Body of pancreas (tissue), 4 donors: ENCODE results near the gene SCAF4. TPM values are rescaled to one million over a fixed set of nuclear protein-coding genes. Genes with fewer than 3 reads are reported as not detected.
A peak's percentile ranks its signal among the peaks of the same experiment; 100 is the strongest.
"Not testable (repeated sequence)": the region's sequence is repeated elsewhere in the genome, so short reads cannot be mapped to it uniquely, and the experiment has no call there.

Experiments used
- ATAC-seq: fragments of 150-250 bp; one replicate; pipeline ENCODE4 v1.9.1; 2016
- DNase-seq, 4 donors: peaks; one replicate each; pipeline ENCODE4 v3.0.0-alpha.2; 2019
- H3K27ac ChIP-seq, 4 donors: fragments of 200-600 bp; sonication (generic); 1 replicate in 3 of 4; 2 replicates in 1 of 4; pipeline versions ENCODE4 v1.5.1 to v1.6.1; 2016 to 2019; ENCODE audit warnings: mild to moderate bottlenecking in 1 of 4, mixed read lengths in 1 of 4, moderate library complexity in 1 of 4
- H3K27me3 ChIP-seq, 2 donors: fragments of 200-600 bp; sonication (generic); one replicate each; pipeline ENCODE4 v1.6.0; 2016; ENCODE audit warnings: mild to moderate bottlenecking in 1 of 2
- H3K36me3 ChIP-seq, 2 donors: fragments of 200-600 bp; sonication (generic); replicated peaks in 1 of 2; 2 replicates each; pipeline ENCODE4 v1.5.1; 2016; ENCODE audit warnings: low read depth in 2 of 2; ENCODE audit not compliant: insufficient read depth in 1 of 2
- H3K4me1 ChIP-seq: fragments of 200-600 bp; sonication (generic); one replicate; pipeline ENCODE4 v1.6.0; 2016
- H3K4me3 ChIP-seq, 2 donors: fragments of 200-600 bp; sonication (generic); 1 replicate in 1 of 2; 2 replicates in 1 of 2; pipeline ENCODE4 v1.5.1; 2016 to 2019
- H3K9me3 ChIP-seq, 3 donors: fragments of 200-600 bp; sonication (generic); 1 replicate in 2 of 3; 2 replicates in 1 of 3; pipeline ENCODE4 v1.5.1; 2016
- POLR2A ChIP-seq, 3 donors: fragments of 450-650 bp; IDR thresholded peaks; one replicate each; pipeline ENCODE4 v1.6.1; 2016; ENCODE audit warnings: antibody characterized with exemption in 3 of 3, mild to moderate bottlenecking in 2 of 3
- WGBS, 2 donors: methylation state at CpG; one replicate each; pipeline ENCODE4 v1.1.5; 2017; 5-methylcytosine and 5-hydroxymethylcytosine counted together
- intact Hi-C: fragments of 100-400 bp; cut with DNase I; formaldehyde crosslinking; loops from one replicate; pipeline ENCODE4 v1.15.1; 2023
- total RNA-seq, 2 donors: library from RNA; depleted of rRNA; stranded (reverse); fragments of >200 nt; gene quantifications; one replicate each; pipeline ENCODE4 v1.1.0, GENCODE V29; 2016
- TF ChIP-seq, protein P1 (sequence below), 7 experiments: fragments of 450-650 bp in 4 of 7; fragments of 200-600 bp in 3 of 7; sonication (generic) in 3 of 7; IDR thresholded peaks; one replicate each; pipeline ENCODE4 v1.5.1; 2016 to 2019; ENCODE audit warnings: antibody characterized with exemption in 7 of 7

SCAF4 gene
- total RNA-seq, 2 donors from 2014 or later, result 9.2 to 11.4 TPM

DNA sequence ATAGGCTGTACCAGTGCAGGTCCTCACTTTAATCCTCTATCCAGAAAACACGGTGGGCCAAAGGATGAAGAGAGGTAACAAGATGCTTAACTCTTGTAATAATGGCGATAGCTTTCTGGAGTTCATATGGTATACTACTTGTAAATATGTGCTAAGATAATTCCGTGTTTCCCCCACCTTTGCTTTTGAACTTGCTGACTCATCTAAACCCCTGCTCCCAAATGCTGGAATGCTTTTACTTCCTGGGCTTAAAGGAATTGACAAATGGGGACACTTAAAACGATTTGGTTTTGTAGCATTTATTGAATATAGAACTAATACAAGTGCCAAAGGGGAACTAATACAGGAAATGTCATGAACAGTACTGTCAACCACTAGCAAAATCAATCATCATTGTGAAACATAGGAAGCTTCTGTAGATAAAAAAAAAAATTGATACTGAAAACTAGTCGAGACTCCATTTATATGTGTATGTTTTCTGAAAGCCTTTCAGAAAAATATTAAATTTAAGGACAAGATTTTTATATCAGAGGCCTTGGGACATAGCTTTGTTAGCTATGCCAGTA lies 65.4 kb downstream of the SCAF4 start:
- intact Hi-C loops, result no loop called here
- 67 to 70% methylated on average over 5 of the region's 5 CpGs for WGBS, 2 donors
- H3K36me3 ChIP-seq, result peaks cover 0 to 6% of the 10 kb centered on the region in 2 donors
- no peaks in the 10 kb centered on the region for H3K9me3 ChIP-seq
- ATAC-seq (no peak), DNase-seq (no peak)
- no peaks in the 10 kb centered on the region for H3K27me3 ChIP-seq
- H3K27ac ChIP-seq, result no peak overlapping the region
- no peak overlapping the region for H3K4me3 ChIP-seq
- H3K4me1 ChIP-seq, result peaks cover 4% of the 10 kb centered on the region
- TF ChIP-seq, protein P1, sequence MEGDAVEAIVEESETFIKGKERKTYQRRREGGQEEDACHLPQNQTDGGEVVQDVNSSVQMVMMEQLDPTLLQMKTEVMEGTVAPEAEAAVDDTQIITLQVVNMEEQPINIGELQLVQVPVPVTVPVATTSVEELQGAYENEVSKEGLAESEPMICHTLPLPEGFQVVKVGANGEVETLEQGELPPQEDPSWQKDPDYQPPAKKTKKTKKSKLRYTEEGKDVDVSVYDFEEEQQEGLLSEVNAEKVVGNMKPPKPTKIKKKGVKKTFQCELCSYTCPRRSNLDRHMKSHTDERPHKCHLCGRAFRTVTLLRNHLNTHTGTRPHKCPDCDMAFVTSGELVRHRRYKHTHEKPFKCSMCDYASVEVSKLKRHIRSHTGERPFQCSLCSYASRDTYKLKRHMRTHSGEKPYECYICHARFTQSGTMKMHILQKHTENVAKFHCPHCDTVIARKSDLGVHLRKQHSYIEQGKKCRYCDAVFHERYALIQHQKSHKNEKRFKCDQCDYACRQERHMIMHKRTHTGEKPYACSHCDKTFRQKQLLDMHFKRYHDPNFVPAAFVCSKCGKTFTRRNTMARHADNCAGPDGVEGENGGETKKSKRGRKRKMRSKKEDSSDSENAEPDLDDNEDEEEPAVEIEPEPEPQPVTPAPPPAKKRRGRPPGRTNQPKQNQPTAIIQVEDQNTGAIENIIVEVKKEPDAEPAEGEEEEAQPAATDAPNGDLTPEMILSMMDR (IDR thresholded peaks at IDR 0.05), result no peak
- no peak for TF ChIP-seq POLR2A (IDR thresholded peaks at IDR 0.05)

DNA sequence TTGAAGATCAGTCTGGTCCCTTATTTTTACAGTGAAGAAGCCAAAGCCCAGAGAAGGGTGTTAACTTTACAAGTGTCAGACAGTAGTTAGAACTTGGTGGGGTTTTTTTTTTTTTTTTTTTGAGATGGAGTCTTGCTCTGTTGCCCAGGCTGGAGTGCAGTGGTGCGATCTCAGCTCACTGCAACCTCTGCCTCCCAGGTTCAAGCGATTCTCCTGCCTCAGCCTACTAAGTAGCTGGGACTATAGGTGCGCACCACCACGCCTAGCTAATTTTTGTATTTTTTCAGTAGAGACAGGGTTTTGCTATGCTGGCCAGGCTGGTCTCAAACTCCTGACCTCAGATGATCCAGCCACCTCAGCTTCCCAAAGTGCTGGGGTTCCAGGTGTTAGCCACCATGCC lies 66.0 kb downstream of the SCAF4 start:
- WGBS, 2 donors, result 91 to 98% methylated on average over 4 of the region's 4 CpGs
- H3K36me3 ChIP-seq, intact Hi-C loops, DNase-seq, H3K27me3 ChIP-seq, H3K4me3 ChIP-seq, H3K9me3 ChIP-seq, ATAC-seq, H3K27ac ChIP-seq: not testable (repeated sequence)
- peaks cover 11% of the 10 kb centered on the region for H3K4me1 ChIP-seq

DNA sequence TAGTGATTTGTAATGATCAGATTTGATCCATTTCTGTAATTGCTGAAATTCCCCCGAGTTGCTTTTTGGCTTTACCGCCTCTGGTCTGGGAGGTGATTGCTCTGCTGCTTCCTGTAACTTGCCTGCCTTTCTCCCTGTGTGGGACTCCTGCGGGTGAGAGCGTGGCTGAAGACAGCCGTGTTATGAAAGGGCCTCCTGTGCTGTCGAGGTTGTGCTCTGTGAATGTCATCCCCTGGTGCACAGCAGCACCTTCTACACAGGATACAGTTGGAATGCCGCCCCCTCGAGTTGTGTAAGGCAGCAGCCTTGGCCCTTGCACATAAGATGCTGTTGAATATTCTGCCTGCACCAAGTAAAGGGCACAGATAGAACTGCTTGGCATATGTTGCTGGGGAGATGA lies 66.5 kb downstream of the SCAF4 start:
- H3K9me3 ChIP-seq, result no peaks in the 10 kb centered on the region
- H3K4me3 ChIP-seq, result no peak overlapping the region
- peak in 1 of 4 donors; percentile 9 for DNase-seq
- 61 to 75% methylated on average over 8 of the region's 8 CpGs for WGBS, 2 donors
- ATAC-seq, result no peak
- TF ChIP-seq, protein P1 (IDR thresholded peaks at IDR 0.05), result no peak
- TF ChIP-seq POLR2A (IDR thresholded peaks at IDR 0.05), result no peak
- intact Hi-C loops, result no loop called here
- no peaks in the 10 kb centered on the region for H3K27me3 ChIP-seq
- peaks cover 0 to 6% of the 10 kb centered on the region in 2 donors for H3K36me3 ChIP-seq
- peaks cover 16% of the 10 kb centered on the region for H3K4me1 ChIP-seq
- no peak overlapping the region for H3K27ac ChIP-seq

DNA sequence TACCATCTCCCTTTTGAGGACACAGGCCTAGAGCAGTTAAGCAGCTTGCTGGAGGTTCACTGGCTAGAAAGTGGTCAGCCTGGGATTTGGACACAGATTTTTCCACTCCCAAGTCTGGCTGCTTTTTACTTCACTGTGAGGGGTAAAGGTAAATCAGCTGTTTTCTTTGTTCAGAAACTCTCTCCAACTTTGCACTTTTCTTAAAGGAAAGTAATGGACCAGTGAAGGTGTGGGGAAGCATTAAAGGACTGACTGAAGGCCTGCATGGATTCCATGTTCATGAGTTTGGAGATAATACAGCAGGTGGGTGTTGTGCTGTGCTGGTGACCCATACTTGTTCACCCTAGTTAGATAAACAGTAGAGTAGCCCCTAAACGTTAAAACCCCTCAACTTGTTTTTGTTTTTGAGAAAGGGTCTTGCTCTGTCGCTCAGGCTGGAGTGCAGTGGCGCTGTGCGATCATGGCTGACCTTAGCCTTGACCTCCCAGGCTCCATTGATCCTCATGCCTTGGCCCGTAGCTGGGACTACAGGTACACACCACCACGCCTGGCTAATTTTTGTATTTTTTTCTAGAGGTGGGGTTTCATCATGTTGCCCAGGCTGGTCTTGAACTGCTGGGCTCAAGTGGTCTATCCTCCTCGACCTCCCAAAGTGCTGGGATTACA lies 68.2 kb downstream of the SCAF4 start:
- Histone ChIP-seq H3K4me3 (no peak overlapping the region), H3K4me1 (peaks cover 23% of the 10 kb centered on the region), H3K36me3 (peaks cover 0 to 4% of the 10 kb centered on the region in 2 donors), H3K9me3 (no peaks in the 10 kb centered on the region), H3K27ac (no peak overlapping the region), H3K27me3 (no peaks in the 10 kb centered on the region)
- TF ChIP-seq, protein P1 (IDR thresholded peaks at IDR 0.05), result no peak
- TF ChIP-seq POLR2A (IDR thresholded peaks at IDR 0.05), result no peak
- no peak for ATAC-seq
- intact Hi-C loops, result no loop called here
- WGBS, 2 donors, result 88 to 89% methylated on average over 7 of the region's 7 CpGs
- DNase-seq, result no peak

DNA sequence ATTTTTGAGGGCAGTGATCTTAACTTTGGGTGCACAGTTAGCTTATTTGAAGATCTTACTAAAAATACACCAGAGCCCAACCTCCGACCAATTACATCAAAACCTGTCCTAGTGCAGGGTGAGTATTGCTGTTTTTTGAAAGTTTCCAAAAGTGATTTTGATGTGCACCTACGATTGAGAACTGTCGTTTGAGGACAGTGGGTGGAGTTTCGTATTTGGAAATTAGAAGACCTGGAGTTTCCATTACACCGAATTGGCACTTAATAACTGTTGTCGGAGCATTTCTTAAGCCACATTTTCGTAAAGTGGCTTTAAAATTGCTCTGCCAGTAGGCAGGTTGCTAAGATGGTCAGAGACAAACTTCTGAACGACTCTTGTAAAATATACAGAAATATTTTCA lies 71.3 kb downstream of the SCAF4 start:
- DNase-seq (no peak), ATAC-seq (no peak)
- Histone ChIP-seq H3K4me3 (peak overlapping the region in 1 of 2 donors; percentile 45), H3K9me3 (no peaks in the 10 kb centered on the region), H3K4me1 (peaks cover 23% of the 10 kb centered on the region), H3K27me3 (no peaks in the 10 kb centered on the region), H3K36me3 (no peaks in the 10 kb centered on the region), H3K27ac (peak overlapping the region in 3 of 4 donors; percentile 85 to 92 (median 86))
- TF ChIP-seq, protein P1 (IDR thresholded peaks at IDR 0.05), result no peak
- TF ChIP-seq POLR2A (IDR thresholded peaks at IDR 0.05), result no peak
- intact Hi-C loops, result no loop called here
- 11 to 14% methylated on average over 8 of the region's 8 CpGs for WGBS, 2 donors
